ENCODE results near the gene PCBP1. TPM values are rescaled to one million over a fixed set of nuclear protein-coding genes. Genes with fewer than 3 reads are reported as not detected.

PCBP1 gene
- total RNA-seq, 2 experiments from 2014 or later: 470 to 489 TPM

DNA sequence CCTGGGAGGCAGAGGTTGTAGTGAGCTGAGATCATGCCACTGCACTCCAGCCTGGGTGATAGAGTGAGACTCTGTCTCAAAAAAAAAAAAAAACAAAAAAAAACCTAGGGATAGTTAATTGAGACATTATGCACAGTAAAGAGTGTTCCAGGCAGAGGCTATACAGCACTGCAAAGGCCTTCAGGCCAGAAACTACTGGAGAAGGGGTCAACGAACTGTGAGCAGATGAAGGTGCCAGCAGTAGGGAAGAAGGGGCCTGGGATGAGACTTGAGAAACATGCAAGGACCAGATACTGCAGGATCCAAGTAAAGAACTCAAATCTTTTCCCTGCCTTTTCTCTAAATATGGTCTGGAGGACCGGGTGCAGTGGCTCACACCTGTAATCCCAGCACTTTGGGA lies 26.0 kb upstream of the PCBP1 start:
- Mint-ChIP-seq H3K4me1 (ENCODE audit: low read depth) (peaks cover 2% of the 10 kb centered on the region), H3K27ac (no peak overlapping the region), H3K36me3 (ENCODE audit: low read depth) (peaks cover 42% of the 10 kb centered on the region), H3K27me3 (no peaks in the 10 kb centered on the region), H3K4me3 (no peak overlapping the region), H3K9me3 (no peaks in the 10 kb centered on the region)
- DNase-seq (no peak), ATAC-seq (no peak)
- ChIA-PET POLR2A (interaction anchor here (0.8 kb wide), 1 partner anchor 20 kb away, joined by 3 read pairs; no protein-coding TSS in a partner anchor), CTCF (interaction anchor here (0.9 kb wide), 1 partner anchor 10 kb away, joined by 3 read pairs; no protein-coding TSS in a partner anchor)
- TF ChIP-seq, protein P1, sequence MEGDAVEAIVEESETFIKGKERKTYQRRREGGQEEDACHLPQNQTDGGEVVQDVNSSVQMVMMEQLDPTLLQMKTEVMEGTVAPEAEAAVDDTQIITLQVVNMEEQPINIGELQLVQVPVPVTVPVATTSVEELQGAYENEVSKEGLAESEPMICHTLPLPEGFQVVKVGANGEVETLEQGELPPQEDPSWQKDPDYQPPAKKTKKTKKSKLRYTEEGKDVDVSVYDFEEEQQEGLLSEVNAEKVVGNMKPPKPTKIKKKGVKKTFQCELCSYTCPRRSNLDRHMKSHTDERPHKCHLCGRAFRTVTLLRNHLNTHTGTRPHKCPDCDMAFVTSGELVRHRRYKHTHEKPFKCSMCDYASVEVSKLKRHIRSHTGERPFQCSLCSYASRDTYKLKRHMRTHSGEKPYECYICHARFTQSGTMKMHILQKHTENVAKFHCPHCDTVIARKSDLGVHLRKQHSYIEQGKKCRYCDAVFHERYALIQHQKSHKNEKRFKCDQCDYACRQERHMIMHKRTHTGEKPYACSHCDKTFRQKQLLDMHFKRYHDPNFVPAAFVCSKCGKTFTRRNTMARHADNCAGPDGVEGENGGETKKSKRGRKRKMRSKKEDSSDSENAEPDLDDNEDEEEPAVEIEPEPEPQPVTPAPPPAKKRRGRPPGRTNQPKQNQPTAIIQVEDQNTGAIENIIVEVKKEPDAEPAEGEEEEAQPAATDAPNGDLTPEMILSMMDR (IDR thresholded peaks at IDR 0.05): no peak
- intact Hi-C loops (cut with micrococcal nuclease): no loop called here

DNA sequence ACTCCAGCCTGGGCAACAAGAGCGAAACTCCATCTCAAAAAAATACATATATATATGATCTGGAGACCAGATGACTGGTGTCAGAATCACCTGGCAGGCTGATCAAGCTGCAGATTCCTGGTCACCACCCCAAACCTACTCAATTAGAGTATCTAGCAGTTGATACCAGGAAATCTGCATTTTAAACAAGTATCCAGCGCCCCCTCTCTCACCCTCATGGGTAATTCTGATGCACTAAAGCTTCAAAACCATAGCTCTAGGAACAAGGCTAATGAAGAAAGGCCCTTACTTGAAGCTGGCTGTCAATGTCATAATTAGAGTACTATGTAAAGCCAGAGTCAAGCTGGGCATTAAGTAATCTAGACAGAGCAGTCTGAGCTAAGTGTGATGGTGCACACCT lies 25.0 kb upstream of the PCBP1 start:
- peaks cover 9% of the 10 kb centered on the region for H3K4me1 Mint-ChIP-seq (ENCODE audit: low read depth)
- intact Hi-C loops (cut with micrococcal nuclease): no loop called here
- TF ChIP-seq, protein P1 (IDR thresholded peaks at IDR 0.05): no peak
- H3K9me3 Mint-ChIP-seq: no peaks in the 10 kb centered on the region
- DNase-seq (no peak), ATAC-seq (no peak)
- POLR2A ChIA-PET: interaction anchor here (1.1 to 1.6 kb wide), 2 partner anchors 81 to 148 kb away, joined by 3 to 6 read pairs; partner anchors contain the start of gene MXD1
- H3K27me3 Mint-ChIP-seq: no peaks in the 10 kb centered on the region
- H3K4me3 Mint-ChIP-seq: no peak overlapping the region
- CTCF ChIA-PET: interaction anchor here (0.7 to 1.6 kb wide), 3 partner anchors 9 to 150 kb away, joined by 3 to 5 read pairs (median 4); no protein-coding TSS in a partner anchor
- no peak overlapping the region for H3K27ac Mint-ChIP-seq
- H3K36me3 Mint-ChIP-seq (ENCODE audit: low read depth): peaks cover 47% of the 10 kb centered on the region

DNA sequence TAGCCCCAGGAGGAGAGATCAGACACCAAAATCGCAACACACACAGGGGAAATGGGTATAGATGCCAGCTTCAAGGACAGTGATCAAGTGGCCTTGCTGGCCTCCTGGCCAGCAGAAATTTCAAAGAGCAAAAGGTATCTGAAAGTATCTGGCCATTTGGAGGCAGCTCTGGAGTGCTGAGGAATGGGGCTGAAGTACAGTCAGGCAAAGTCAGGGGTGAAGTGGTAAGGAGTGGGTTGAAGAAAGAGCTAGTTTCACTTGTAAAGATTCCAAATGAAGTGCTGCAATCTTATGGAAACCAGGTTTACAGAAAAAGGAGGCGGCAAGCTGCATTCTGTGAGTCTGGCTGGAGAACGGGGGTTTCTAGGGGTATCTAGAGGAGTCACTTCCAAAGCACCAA lies 19.2 kb upstream of the PCBP1 start:
- Mint-ChIP-seq H3K27me3 (no peaks in the 10 kb centered on the region), H3K9me3 (no peaks in the 10 kb centered on the region), H3K4me3 (peak overlapping the region; percentile 39), H3K27ac (peak overlapping the region; percentile 87), H3K36me3 (ENCODE audit: low read depth) (peaks cover 42% of the 10 kb centered on the region), H3K4me1 (ENCODE audit: low read depth) (peaks cover 40% of the 10 kb centered on the region)
- DNase-seq (no peak), ATAC-seq (no peak)
- ChIA-PET POLR2A (interaction anchor here (1.1 to 28.8 kb wide), 9 partner anchors 8 to 247 kb away, joined by 3 to 955 read pairs (median 6); partner anchors contain the start of genes C2orf42, MXD1 and PCBP1), CTCF (interaction anchor here (0.8 to 7.1 kb wide), 9 partner anchors 14 to 343 kb away, joined by 3 to 107 read pairs (median 4); partner anchors contain the start of genes MXD1 and PCBP1)
- TF ChIP-seq, protein P1 (IDR thresholded peaks at IDR 0.05): no peak
- intact Hi-C loops (cut with micrococcal nuclease): no loop called here

DNA sequence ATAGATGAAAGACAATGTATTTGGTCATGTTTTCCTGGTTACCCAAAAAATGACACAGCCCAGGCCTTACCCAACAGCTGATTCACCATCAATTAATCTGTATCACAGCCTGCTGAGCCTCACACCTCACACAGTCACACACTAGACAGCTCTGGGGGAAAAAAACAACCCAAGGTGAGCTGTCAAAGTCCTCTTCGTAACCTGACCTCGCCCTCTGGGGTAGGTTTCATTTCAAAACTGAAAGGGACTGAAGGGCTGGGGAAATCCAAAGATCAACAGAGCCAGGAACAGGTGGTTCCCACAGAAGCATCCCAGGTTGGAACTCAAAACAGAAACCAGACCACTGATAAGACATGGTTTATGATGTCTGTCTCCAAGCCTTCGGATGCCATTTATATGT lies 18.2 kb upstream of the PCBP1 start:
- Mint-ChIP-seq H3K36me3 (ENCODE audit: low read depth) (peaks cover 40% of the 10 kb centered on the region), H3K27ac (peak overlapping the region; percentile 87), H3K27me3 (no peaks in the 10 kb centered on the region), H3K9me3 (no peaks in the 10 kb centered on the region), H3K4me1 (ENCODE audit: low read depth) (peaks cover 44% of the 10 kb centered on the region), H3K4me3 (peak overlapping the region; percentile 20)
- TF ChIP-seq, protein P1 (IDR thresholded peaks at IDR 0.05): no peak
- intact Hi-C loops (cut with micrococcal nuclease): no loop called here
- peak; percentile 88 for DNase-seq
- ATAC-seq: peak; percentile 95
- CTCF ChIA-PET: interaction anchor here (1.0 to 7.1 kb wide), 11 partner anchors 13 to 156 kb away, joined by 3 to 107 read pairs (median 4); partner anchors contain the start of genes MXD1 and PCBP1
- POLR2A ChIA-PET: interaction anchor here (0.6 to 28.8 kb wide), 9 partner anchors 9 to 240 kb away, joined by 3 to 955 read pairs (median 6); partner anchors contain the start of genes C2orf42, MXD1 and PCBP1
